AG04449 (cell line): ENCODE data around the gene CELSR1.

Experiments
- CTCF ChIA-PET: fragments of 350-600 bp; formaldehyde crosslinking; extraction: SDS; loops from one replicate; lab custom pipeline; 2021; ENCODE audit warnings: antibody characterized with exemption; lab: Yijun Ruan, JAX
- POLR2A ChIA-PET: fragments of 400-600, 350-600 bp; formaldehyde crosslinking; extraction: SDS; loops from one replicate; lab custom pipeline; 2020; ENCODE audit warnings: antibody characterized with exemption, inconsistent platforms; lab: Yijun Ruan, JAX
- DNase-seq: peaks from one replicate; pipeline ENCODE4 v3.0.0-alpha.2; 2010; ENCODE audit warnings: low read depth, low spot score
- H3K4me3 ChIP-seq: 2 replicates; pipeline ENCODE4 v1.5.1; 2011; ENCODE audit warnings: low read depth, mild to moderate bottlenecking, control low read depth, low read length
- CTCF ChIP-seq: IDR thresholded peaks from one replicate; pipeline ENCODE4 v1.5.1; 2011; ENCODE audit warnings: mild to moderate bottlenecking, moderate library complexity, low read length, control low read depth, inconsistent platforms; ENCODE audit not compliant: insufficient read depth; ENCODE audit errors: missing control alignments

The CELSR1 gene

GRCh38 chr22:46347646-46348045, 189.8 kb downstream of the CELSR1 start:
- POLR2A ChIA-PET: no interaction called here
- no peak for TF ChIP-seq CTCF
- H3K4me3 ChIP-seq: no peak overlapping the region
- CTCF ChIA-PET: no interaction called here
- no peak for DNase-seq

GRCh38 chr22:46346680-46347405, 190.6 kb downstream of the CELSR1 start:
- TF ChIP-seq CTCF: no peak
- ChIA-PET POLR2A (no interaction called here), CTCF (interaction anchor here (0.6 kb wide), 1 partner anchor 21 kb away, joined by 3 read pairs; no protein-coding TSS in a partner anchor)
- DNase-seq: no peak
- H3K4me3 ChIP-seq: no peak overlapping the region

GRCh38 chr22:46340676-46341075, 196.7 kb downstream of the CELSR1 start:
- H3K4me3 ChIP-seq: no peak overlapping the region
- CTCF ChIA-PET: interaction anchor here (0.9 to 2.5 kb wide), 3 partner anchors 16 to 202 kb away, joined by 3 to 10 read pairs (median 4); no protein-coding TSS in a partner anchor
- no peak for TF ChIP-seq CTCF
- POLR2A ChIA-PET: no interaction called here
- no peak for DNase-seq

- no peak overlapping the region for H3K4me3 ChIP-seq
- DNase-seq: no peak
- ChIA-PET CTCF (interaction anchor here (0.9 to 2.5 kb wide), 3 partner anchors 203 to 345 kb away, joined by 3 to 10 read pairs (median 4); no protein-coding TSS in a partner anchor), POLR2A (interaction anchor here (1.0 kb wide), 1 partner anchor 13 kb away, joined by 4 read pairs; no protein-coding TSS in a partner anchor)
- TF ChIP-seq CTCF: no peak
Measured at GRCh38 chr22:46339956-46340355, 197.5 kb downstream of the CELSR1 start.

- CTCF ChIA-PET: interaction anchor here (1.2 to 2.5 kb wide), 2 partner anchors 204 to 216 kb away, joined by 3 to 10 read pairs; no protein-coding TSS in a partner anchor
- TF ChIP-seq CTCF: no peak
- no peak overlapping the region for H3K4me3 ChIP-seq
- no peak for DNase-seq
- POLR2A ChIA-PET: no interaction called here
Measured at GRCh38 chr22:46338636-46339035, 198.8 kb downstream of the CELSR1 start.

GRCh38 chr22:46337870-46338269, 199.6 kb downstream of the CELSR1 start:
- DNase-seq: no peak
- ChIA-PET CTCF (interaction anchor here (1.4 to 4.0 kb wide), 2 partner anchors 203 to 217 kb away, joined by 6 to 15 read pairs; no protein-coding TSS in a partner anchor), POLR2A (no interaction called here)
- no peak for TF ChIP-seq CTCF
- no peak overlapping the region for H3K4me3 ChIP-seq
